ENCODE data around the gene JUN. TPM values are rescaled to one million over a fixed set of nuclear protein-coding genes. Genes with fewer than 3 reads are reported as not detected.
A peak's percentile ranks its signal among the peaks of the same experiment; 100 is the strongest.

JUN gene
- total and polyA plus RNA-seq, 2 of the 13 experiments (the other 11 are each of a cell fraction or from before 2014, with no cell fraction given), result 18.2 to 22.3 TPM

- TF ChIP-seq MED1 (CRISPR knock-in tag; IDR thresholded peaks at IDR 0.05), result peak; percentile 29; the same call in 1 of the 2 replicates
- TF ChIP-seq SKI (IDR thresholded peaks at IDR 0.05; ENCODE audit: partially characterized antibody), result peak; percentile 78
- TF ChIP-seq ZNF251 (CRISPR knock-in tag; IDR thresholded peaks at IDR 0.05), result no peak
- TF ChIP-seq ARID4A (CRISPR knock-in tag; IDR thresholded peaks at IDR 0.05; ENCODE audit: borderline replicate concordance), result no peak
- TF ChIP-seq ELF3 (CRISPR knock-in tag; IDR thresholded peaks at IDR 0.05), result peak; percentile 13; the same call in 1 of the 2 replicates
- no peak for TF ChIP-seq ZBED4 (CRISPR knock-in tag; IDR thresholded peaks at IDR 0.05; ENCODE audit: borderline replicate concordance)
- TF ChIP-seq, protein P1, sequence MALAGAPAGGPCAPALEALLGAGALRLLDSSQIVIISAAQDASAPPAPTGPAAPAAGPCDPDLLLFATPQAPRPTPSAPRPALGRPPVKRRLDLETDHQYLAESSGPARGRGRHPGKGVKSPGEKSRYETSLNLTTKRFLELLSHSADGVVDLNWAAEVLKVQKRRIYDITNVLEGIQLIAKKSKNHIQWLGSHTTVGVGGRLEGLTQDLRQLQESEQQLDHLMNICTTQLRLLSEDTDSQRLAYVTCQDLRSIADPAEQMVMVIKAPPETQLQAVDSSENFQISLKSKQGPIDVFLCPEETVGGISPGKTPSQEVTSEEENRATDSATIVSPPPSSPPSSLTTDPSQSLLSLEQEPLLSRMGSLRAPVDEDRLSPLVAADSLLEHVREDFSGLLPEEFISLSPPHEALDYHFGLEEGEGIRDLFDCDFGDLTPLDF (CRISPR knock-in tag; IDR thresholded peaks at IDR 0.05), result no peak
- no peak for TF ChIP-seq ZNF576 (CRISPR knock-in tag; IDR thresholded peaks at IDR 0.05)
- TF ChIP-seq RXRB (CRISPR knock-in tag; IDR thresholded peaks at IDR 0.05; ENCODE audit: borderline replicate concordance), result no peak
- peak; percentile 9; the same call in 1 of the 2 replicates for TF ChIP-seq NAIF1 (CRISPR knock-in tag; IDR thresholded peaks at IDR 0.05; ENCODE audit: borderline replicate concordance)
- no peak for TF ChIP-seq GLI4 (CRISPR knock-in tag; IDR thresholded peaks at IDR 0.05; ENCODE audit: borderline replicate concordance)
- TF ChIP-seq, protein P2, sequence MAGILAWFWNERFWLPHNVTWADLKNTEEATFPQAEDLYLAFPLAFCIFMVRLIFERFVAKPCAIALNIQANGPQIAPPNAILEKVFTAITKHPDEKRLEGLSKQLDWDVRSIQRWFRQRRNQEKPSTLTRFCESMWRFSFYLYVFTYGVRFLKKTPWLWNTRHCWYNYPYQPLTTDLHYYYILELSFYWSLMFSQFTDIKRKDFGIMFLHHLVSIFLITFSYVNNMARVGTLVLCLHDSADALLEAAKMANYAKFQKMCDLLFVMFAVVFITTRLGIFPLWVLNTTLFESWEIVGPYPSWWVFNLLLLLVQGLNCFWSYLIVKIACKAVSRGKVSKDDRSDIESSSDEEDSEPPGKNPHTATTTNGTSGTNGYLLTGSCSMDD (CRISPR knock-in tag; IDR thresholded peaks at IDR 0.05), result no peak
- no peak for TF ChIP-seq STAT6 (CRISPR knock-in tag; IDR thresholded peaks at IDR 0.05; ENCODE audit: borderline replicate concordance)
- 0 out of 2 replicates have a peak, but pooled peaks have one; percentile 38 for TF ChIP-seq YEATS2 (CRISPR knock-in tag; IDR thresholded peaks at IDR 0.05; ENCODE audit: borderline replicate concordance)
- no peak for TF ChIP-seq BORCS8-MEF2B (CRISPR knock-in tag; IDR thresholded peaks at IDR 0.05)
Observed at GRCh38 chr1:58815069-58815685, 31.3 kb upstream of the JUN start (continued).

Data from HepG2 (cell line).